GM21390 (cell line): Measurements from ENCODE around the gene BCL2.

Source experiments
- ATAC-seq: cut with Tn5 transposase; IDR thresholded peaks from one replicate; pipeline ENCODE4 v1.9.1; 2021; ENCODE audit not compliant: unreplicated experiment

Gene BCL2

DNA sequence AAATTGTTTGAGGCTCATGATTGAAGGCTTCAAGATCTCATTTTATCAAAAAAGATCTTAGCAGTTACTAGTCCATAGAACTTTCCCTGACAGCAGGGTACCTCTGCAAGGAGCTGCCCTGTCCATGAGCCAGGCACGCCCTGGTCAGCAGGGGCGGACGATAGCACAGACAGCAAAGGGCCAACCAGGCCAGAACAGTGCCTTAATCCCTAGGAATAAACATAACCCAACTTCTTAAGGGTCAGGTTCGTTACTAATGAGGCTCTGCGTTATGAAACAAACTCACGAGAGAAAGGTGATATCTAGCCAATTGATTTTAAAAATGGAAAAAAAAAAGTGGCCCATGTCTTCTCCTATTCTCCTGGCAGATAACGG lies 59.2 kb downstream of the BCL2 start:
- ATAC-seq = no peak

GRCh38 chr18:63259567-63260379 lies 59.8 kb downstream of the BCL2 start:
- ATAC-seq = no peak

GRCh38 chr18:63258749-63259566 lies 60.6 kb downstream of the BCL2 start:
- ATAC-seq = no peak

GRCh38 chr18:63257453-63257852 lies 62.1 kb downstream of the BCL2 start:
- peak; percentile 40 for ATAC-seq

DNA sequence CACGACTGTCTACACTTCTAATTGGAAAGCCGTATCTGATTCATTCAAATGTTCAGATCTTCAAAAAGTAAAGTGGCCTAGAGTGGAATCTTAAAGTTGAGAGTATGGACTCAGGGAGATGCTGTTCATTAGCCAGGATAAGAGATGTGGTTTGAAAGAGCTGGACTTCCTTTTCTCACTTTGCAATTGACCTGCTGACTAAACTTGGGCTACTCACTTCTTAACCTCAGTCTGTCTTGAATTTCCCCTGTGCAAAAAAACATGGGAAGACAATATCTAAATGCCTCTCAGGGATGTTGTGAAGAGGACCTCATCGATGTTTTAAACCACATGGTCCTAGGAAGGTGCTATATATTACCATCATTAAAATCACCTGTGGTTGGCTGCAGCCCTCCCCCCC lies 64.1 kb downstream of the BCL2 start:
- ATAC-seq = no peak

DNA sequence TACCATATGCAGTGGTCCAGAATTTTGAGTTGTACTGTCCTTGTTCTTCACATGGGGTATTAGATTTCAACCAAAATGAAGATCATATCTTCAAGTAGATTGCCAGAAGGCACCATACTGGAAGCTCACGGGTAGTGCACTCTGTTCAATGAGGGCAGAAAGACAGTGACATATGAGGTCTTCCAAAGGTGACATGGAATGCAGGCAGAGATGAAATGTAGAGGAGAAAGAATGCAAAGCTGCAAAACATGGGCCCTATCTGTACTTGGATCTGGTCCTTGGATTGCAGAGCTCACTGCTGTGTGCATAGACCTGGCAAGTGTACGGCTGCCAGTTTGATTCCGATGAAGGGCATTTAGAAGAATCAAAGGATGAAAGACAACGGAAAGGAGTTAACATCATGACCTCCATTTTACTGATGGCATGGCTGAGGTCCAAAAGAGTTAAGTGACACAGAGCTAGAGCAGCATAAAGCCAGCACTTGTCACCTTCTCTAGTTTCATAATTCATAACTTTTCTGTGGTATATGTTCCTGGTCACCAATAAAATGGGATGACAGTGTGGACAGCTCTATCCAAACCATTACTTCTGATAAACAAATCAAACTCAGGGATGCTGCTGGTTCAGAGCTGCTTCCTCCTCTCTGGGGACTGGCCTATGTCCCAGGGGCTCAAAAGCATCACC lies 64.7 kb downstream of the BCL2 start:
- no peak for ATAC-seq

DNA sequence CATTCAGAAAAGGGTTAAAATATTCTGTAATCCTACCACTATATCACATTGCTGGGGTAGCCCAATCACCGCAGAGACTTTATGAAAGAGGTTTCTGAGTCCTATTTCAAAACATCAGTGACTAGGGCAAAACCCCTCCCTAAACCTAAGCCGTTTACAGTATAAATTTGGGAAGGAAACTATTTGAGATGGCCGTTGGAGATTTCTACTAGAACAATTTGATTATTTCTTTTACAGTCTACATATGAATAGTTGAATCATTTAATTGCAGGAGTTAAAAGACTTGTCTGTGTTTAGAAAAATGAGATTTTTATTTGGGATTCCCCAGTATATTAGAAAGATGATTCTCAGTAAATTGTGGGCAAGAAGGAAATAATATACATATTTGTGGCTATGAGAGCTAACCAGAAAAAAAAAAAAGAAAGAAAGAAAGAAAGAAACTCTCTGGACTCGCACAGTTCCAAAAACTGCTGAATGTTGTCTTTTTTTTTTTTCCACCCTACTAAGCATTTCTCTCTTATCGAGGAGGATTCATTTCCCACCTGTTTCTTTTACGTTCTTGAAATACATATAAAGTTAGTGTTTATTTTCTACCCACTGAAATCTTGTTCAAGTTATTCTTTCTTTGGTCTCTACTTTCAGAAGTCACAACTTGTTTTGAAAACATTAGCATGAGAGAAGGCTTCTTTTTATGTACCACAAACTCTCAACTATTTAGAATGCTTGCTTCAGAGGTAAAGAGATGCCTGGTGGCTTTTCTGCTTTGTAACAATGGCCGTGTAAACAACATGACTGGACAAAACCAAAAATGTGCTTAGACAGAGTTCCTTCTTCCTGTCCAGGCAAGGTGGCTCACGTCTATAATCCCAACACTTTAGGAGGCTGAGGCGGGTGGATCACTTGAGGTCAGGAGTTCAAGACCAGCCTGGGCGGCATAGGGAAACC lies 65.9 kb downstream of the BCL2 start:
- ATAC-seq = no peak

GRCh38 chr18:63253014-63253413 lies 66.6 kb downstream of the BCL2 start:
- no peak for ATAC-seq

DNA sequence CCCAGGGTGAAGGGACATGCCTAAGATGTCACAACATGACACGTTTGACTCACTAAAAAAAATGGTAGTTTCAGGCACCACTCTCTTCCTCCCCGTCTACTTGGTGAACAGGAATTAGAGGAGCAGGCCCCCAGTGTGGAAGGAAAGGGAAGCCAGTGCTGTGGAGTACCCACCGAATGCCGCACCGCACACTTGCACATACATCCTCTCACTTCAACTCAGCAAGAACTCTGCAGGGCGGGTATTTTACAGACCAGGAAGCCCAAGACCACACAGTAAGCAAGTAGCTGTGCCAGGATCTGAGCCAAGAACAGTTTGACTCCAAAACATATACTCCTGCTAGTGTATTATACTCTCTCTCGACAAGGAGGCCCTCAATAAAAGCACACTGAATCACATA lies 69.8 kb downstream of the BCL2 start:
- no peak for ATAC-seq

GRCh38 chr18:63247926-63248325 lies 71.6 kb downstream of the BCL2 start:
- no peak for ATAC-seq

GRCh38 chr18:63247506-63247905 lies 72.1 kb downstream of the BCL2 start:
- no peak for ATAC-seq

GRCh38 chr18:63245600-63245999 lies 74.0 kb downstream of the BCL2 start:
- no peak for ATAC-seq

DNA sequence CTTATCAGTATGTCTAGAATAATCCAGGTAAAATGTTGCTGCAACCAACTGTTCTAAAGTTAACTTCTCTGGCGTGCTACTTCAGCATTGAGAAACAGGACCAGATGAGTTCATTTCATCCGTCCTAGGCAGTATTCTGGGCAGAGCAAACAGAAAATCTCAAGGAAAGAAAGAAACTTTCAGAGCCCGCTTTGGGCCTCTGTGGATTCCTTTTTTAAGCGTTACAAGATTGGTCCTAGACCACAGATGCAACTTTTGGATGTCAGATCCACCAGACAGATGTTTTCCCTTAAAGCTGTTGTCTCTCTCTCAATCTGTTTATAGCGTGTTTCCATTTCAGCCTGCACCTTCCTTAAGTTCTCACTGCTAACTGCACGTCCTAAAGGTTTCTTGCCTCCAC lies 75.0 kb downstream of the BCL2 start:
- ATAC-seq = no peak

DNA sequence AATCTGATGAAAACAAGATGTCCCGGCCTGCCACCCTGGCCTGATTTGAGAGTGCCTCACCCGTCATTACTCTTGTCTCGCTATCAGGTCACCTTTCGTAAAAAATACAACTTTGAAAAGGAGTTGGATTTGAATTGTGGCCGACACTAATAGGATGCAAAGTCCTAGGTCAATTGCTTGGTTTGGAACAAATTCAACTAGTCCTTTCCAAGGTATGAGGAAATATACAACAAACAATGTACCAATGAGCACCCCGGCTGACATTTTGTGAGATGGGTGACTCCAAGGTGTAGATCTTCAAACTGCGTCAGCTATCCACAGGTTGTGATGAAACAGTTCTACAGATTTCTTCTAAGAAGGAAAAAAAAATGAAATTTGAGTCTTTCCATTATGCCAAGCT lies 77.8 kb downstream of the BCL2 start:
- no peak for ATAC-seq

DNA sequence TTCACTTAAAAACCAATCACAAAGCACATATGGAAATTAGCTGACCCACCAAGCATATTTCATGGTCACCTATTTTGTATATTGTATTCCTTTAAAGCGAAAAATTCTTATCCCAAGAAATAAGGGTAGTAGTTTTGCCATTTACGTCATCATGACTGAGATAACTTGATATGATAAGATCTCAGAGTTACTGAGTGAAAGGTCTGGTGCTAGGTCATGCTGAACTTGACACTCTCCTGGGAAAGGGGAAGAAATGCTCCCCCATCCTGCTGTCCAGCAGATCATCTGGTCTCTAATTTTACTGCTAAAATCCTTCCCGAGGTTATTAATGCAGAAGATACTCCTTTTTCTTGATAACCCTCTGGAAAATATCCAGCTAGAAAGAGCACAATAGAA lies 78.3 kb downstream of the BCL2 start:
- ATAC-seq = no peak

DNA sequence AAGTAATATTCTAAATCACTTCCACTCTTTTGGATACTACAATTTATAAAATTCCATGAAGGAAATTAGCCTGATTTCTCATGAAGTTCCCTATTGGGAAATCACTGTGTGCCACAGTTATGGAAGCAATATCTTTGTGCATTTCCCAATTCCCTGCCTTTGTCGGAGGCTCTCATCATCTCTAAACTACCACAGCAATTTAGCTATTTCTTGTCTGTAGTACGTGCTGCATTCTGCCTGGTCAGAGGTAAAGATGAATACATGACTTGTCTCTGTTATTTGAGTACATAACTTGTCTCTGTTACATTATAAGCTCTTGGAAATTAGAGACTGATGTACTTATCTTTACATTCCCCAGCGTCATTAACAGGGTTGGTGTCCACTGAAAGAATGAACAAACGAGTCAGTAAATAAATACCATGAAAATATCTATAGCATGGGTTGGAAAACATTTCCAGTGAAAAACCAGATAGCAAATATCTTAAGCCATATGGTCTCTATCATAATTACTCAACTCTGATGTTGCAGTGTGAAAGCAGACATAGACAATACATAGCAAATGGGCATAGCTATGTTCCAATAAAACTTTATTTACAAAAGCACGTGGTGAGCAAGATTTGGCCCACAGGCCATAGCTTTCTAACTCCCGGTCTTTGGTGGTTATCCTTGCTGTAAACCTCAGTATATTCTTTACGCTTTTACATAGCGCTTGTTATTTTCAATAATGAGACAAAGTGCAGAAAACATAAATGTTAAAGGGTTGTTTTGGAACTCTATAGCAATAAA lies 78.8 kb downstream of the BCL2 start:
- no peak for ATAC-seq

DNA sequence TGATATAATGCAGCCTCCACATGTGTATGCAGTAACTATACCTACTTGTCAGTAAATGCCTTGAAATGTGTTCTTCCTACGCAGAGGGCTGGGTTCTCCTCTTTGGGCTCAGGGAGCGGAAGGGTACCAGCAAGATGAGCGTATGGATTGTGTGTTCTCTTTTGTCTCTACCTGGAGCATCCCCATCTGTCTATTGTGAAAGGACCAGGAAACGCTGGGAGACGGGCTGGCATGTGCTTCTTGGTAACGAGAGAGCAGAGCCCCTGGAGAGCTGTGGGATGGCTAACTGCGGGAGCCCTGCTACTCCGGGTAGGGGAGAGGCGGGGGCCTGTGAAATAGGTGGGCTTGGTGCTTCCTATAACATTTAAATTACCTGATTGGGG lies 80.9 kb downstream of the BCL2 start:
- ATAC-seq = no peak

DNA sequence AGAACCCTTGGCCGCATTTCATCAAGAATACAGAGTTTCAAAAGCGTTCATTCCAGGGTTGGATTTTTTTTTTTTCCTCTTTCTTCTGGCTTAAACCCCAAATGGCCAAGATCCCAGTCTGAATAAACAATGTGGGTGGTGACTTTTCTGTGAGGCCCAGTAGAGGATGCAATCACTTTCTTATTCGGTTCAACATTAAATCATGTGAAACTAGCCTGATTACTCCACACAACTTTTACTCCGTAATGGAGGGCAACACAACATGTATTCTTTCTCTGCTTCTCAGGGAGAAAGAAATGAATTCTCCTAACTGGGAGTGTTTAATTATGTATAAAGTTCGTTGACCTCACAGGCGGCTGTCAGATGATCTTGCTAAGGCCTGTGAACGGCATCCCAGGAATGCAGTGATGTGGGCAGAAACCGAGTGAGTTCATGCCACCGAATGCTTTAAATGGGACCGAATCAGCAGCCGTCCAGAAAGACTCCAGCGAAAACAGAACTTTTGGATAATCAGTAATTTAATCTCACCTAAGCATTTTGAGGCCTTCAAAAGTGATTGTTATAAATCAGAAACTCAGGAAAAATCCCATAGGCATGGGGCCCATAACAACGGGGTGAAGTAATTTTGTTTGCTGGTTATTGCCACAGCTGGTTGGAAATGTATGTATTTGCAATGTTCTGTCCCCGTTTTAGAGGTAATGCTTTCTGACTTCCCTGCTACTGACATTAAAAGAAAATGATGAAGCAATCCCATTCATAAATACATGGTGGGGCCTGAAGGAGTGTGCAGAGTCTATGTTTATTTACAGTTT lies 81.5 kb downstream of the BCL2 start:
- ATAC-seq = no peak
